ENCODE data around the gene FRMD8. TPM values are rescaled to one million over a fixed set of nuclear protein-coding genes. Genes with fewer than 3 reads are reported as not detected.
"Not testable (repeated sequence)": the region's sequence is repeated elsewhere in the genome, so short reads cannot be mapped to it uniquely, and the experiment has no call there.

Gene FRMD8
- total RNA-seq, 1 donor from 2014 or later = 37.1 TPM

DNA sequence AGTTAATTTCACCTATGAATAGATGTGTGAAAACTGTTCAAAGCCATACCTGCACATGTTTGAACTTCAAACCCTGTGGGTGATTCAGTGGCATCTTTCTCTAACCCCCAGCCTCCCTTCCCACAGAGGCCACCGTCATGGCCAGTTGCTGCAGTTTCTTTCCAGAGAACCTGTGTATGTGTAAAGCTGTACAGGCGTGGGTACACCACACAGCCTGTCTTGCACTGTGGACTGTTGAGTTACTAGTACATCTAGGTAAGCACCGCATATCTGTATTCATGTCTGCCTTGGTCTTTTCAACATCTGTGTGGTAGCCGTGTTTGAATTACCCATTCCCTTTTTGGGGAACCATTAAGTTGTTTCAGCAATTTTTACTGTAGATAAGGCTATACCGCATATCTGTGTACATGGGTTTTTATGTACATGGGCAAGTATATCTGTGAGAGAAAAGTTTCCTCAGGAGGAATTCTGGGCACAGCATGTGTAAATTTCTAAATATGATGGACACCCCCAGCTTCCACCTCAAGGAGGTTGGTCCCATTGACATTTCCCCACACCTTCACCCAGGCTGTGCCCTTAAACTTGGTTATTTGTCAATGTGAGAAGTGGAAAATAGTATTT, 50.1 kb downstream of the FRMD8 start:
- ATAC-seq = peak; percentile 10

DNA sequence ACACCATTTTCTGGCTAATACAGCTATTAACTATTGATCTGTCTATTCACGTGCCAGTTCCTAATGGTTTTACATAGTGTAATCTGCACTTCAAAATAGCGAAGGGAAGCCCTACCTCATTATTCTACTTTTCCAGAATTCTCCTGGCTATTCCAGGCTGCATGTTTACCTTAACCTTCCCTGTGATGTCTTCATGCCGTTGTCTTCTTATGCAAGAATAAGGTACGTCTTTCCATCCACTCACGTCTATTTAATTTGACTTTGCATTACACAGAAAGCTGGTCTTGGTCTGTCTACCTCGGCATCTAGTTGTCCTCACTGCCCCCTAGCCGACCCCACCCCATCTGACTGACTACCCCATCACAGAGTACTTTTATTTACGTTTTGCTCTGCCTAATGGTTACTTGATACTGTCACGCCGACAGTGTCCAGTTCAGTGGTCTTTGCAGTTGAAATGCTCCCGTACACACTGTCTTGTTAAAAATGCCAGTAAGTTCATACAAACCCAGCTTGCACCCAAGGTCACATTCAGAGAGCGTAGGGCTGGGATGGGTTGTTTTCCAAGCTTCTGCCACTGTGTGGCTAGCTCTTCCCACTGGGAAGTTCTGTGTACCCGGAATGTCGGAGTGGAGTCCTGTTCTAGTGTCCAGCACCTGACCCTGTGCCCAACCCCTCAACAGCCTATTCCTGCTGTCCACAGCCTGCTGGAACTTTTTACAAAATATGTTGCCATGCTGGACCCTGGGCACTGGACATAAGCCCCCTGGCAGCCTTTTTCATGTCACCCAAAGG, 51.2 kb downstream of the FRMD8 start:
- ATAC-seq = no peak

DNA sequence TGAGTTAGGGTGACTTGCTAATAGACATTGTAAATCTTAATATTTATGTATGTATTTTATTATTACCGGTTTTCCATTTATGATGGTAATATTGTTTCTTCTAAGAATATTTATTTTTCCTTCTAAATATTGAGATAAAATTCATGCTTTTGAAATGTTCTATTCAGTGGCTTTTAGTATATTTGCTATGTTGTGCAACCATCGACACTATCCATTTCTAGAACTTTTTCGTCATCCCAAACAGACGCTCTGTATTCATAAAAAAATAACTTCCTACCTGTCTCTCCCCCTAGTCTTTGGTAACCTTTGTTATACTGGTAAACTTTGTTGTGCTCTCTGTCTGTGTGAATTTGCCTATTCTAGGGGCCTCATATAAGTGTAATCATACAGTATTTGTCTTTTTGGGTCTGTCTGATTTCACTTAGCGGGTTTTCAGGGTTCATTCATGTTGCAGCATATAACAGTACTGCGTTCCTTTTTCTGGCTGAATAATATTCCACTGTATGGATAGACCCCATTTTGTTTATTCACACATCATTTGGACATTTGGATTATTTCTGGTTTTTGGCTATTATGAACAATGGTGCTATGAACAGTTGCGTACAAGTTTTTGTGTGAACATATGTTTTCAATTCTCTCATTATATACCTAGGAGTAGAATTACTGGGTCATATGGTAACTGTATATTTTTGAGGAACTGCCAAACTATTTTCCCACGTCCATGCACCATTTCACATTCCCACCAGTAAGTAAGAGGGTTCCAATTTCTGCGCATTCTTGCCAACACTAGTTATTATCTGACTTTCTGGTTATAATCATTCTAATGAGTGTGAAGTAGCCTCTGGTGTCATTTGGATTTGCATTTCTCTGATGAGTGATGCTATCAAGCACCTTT, 52.1 kb downstream of the FRMD8 start:
- ATAC-seq = no peak

DNA sequence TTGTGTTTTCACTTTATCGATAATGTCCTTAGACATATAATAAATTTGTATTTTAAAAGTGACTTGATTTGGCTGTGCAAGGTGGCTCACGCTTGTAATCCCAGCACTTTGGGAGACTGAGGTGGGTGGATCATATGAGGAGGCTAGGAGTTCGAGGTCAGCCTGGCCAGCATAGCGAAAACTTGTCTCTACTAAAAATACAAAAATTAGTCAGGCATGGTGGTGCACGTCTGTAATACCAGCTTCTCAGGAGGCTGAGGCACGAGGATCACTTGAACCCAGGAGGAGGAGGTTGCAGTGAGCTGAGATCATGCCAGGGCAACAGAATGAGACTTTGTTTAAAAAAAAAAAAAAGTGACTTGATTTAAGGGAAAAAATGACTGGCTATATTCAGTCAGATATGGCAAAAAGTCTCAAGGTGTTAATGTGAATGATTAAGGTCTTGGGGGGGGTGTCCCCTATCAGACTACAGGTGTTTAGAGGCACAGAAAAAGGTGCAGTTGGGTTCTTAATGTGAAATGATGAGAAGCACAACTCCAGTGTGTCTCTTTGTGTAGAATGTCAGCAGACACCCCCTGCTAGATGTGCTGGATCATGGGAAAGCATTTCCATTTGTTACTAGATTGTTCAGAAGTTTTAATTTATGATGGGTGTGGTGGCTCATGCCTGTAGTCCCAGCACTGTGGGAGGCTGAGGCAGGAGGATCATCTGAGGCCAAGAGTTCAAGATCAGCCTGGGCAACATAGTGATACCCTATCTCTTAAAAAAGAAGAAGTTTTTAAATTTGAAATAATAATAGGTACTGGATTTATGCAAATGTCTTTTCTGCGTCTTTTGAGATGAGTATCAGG, 53.1 kb downstream of the FRMD8 start:
- no peak for ATAC-seq

DNA sequence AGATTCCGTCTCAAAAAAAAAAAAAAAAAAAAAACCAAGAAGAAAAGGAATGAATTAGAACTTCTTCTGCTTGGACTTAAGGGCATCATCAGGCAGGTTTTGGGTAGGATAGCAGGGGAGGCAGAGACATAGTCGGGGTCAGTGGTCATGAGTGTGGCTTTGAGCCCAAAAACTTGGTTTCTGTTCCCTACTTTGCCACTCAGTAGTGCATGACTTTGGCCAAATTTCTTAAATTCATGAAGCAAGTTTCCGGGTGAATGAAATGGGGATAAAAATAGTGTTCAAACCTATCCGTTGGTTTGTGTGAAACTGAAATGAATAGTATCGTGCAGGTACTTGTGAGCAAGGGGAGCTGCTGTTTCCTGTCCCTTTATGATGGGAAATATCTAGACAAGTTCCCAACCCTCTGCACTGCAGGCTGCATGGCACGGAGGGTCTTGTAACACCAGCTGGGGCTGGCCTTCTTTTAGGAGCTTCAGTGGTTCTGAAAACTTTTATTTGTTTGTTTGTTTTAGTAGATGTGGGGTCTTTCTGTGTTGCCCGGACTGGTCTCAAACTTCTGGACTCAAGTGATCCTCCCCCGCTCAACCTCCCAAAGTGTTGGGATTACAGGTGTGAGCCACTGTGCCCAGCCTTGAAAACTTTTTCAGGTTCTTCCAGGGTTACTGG, 54.5 kb downstream of the FRMD8 start:
- ATAC-seq = no peak

DNA sequence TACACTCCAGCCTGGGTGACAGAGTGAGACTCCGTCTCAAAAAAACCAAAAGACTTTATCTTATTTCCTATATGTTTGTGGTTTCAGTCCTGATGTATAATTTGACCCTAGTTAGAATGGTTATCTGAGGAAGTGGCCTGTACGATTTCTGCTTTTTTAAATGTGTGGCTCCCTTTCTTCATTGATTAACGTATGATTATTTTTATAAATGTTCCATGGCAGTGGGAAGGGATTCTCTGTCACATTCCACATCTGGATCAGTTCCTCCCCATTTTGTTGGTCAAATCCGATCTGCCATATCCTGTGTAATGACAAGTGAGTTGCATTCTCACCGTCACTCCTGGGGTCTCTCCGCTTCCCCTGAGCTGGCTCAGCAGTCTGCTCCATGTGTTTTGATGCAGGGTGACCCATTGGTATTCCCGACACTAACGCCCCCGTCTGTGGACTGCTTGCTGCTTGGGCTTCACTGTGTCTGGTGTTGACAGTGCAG, 56.5 kb downstream of the FRMD8 start:
- no peak for ATAC-seq

DNA sequence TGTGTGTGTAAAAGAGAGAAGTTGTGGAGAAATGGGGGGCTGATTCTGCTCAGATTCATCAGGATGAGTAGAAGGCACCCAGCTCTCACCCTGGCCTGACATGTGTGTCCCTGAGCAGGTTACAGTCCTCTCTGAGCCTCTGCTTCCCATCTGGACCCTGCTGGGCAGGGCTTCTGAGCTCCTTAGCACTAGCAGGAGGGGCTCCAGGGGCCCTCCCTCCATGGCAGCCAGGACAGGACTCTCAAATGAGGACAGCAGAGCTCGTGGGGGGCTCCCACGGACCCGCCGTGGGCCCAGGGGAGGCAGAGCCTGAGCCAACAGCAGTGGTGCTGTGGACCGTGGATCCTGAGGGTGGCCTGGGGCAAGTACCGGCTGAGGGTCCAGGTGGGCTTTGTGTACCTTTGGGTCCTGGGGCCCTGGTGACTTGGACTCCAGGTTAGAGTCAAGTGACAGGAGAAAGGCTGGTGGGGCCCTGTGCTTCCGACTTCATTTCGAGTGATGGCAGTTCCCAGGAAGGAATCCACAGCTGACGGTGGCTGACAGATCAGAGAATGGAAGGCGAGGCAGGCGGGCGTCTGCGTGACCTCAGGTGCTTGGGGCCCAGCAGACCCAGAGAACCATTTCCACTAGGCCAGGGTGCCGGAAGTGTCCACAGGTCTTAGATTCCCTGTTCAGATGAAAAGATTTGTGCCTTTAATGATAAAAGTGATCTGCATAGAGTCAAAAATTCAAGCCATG, 58.0 kb downstream of the FRMD8 start:
- ATAC-seq = no peak

DNA sequence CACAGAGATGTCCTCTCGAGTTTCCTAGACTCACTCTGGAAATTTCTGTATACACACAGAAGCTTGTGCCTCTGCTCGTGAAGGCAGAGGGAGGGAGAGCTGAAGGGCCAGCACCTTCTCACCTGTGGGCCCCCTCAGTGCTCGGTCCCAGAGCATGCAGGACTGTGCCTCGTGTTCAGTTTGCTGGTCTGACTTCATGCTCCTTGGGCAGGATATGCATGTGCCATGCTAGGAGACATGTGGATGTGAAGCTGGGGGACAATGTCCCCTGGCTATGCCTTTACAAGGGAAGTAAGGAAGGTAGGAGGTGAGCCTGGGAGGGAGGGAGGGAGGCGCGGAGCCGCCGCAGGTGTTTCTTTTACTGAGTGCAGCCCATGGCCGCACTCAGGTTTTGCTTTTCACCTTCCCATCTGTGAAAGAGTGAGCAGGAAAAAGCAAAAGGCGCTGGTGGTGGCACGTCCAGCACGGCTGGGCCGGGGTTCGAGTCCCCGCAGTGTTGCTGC, 58.7 kb downstream of the FRMD8 start:
- peak; percentile 0 for ATAC-seq

DNA sequence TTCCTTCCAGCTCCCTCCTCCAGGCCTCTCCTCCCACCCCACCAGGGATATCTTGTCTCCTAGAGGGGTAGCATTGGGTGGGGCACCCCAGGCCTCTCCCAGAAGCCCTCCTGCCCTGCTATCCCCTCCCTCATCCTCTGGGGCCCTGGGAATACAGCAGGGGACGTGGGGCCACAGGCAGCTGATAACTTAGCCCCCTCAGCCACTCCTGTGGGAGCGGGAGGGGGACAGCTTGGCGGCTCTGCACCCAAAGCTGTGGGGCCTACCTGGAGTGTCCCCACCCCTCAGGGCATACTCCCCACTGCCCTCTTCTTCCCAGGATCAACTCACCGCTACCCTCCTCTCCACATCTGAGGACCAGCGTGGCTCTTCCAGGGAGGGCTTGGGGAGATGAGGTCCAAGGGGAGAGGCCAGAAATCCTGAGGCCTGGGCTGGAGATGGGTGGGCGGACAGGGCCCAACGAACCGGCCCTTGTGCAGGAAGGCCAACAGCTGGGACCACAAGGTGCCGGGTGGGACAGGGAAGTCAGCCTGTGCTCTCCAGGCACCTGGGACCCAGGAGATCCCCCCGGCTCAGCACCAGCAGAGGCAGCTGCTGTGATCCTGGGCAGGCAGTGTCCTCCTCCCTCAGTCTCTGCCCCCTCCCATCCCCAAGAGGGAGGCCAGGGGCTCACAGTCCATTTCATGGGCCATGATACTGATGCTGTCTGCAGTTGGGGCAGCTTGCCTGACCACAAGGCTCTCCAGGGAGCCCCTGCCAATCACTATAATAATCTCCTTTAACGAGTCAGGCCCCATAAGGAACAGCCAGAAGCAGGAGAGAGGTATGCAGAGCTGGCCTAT, 59.4 kb downstream of the FRMD8 start:
- ATAC-seq = peak; percentile 1

DNA sequence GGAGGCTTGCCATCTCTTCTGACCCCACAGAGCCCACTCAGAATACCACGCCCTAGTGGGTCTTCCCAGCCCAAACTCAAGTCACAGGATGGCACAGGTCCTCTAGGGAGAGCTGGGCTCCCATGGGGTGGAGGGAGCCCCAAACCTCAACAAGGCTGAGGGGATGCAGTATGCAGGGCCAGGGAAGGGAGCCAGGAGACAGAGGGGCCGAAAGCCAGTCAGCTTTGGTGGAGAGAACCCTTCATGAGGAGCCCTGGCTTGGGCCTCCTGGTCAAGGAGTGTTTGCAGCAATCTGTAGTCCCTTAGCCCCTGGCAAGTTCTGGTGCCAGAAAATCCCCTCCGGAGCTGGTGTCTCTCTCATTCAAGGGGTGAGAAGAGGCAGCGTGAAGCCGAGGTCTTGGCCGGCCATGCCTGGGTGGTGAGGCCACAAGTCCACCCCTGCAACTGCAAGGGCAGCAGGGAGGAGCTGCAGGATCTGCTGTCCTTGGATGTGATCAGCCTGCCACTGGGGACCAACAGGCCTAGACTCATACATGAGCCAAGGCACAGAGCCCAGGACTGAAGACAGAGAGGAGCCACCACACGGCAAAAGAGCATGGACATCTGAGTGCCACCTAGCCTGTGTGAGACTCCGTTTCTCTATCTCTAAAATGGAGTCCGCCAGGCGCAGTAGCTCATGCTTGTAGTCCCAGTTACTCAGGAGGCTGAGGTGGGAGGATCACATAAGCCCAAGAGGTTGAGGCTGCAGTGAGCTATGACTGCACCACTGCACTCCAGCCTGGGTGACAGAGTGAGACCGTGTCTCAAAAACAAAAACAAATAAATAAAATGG, 60.2 kb downstream of the FRMD8 start:
- peak; percentile 1 for ATAC-seq

DNA sequence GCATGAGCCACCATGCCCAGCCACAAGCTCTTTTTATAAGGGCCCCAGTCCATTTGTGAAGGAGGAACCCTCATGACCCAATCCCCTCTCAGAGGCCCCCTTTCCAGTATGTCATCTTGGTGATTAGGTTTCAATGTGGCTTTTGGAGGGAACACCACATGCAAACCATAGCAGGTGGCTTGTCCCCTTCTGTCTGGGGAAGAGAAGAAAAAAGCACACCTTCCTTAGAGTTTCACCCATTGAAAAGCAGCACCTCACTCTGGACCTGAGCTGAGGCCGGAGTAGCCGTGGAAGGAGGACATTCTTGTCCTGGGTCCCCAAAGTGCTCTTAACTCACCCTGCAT, 61.6 kb downstream of the FRMD8 start:
- ATAC-seq = no peak

DNA sequence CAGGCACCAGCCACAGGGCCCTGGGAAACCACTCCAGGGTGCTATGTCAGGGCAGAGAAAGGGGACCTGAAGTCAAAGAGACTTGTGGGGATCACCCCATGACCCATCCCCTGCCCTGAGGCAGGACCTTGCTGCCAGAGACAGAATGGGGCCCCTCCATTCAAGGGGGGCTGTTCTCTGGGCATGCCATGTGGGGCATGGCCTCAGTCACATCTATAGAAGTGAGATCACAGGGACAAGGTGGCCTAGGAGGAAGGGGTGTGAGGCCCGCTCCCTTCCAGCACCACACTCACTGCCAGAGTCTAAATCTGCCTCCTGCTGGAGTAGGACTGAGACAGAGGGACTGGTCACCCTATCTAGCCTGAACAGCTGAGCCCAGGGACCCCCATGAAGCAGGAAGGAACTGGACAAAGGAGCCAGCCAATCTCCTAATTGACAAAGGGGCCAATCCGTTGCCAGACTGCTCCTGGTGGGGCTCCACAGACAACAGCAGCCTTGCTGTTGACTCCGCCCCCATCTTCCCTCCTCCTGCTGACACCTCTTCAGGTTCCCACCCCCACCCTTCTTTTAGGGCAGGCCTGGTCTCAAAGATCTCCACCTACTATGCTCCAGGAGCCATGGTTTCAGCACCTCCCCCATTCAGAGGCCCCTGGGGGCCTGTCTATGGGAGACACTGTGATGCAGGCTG, 62.1 kb downstream of the FRMD8 start:
- ATAC-seq = peak; percentile 23

DNA sequence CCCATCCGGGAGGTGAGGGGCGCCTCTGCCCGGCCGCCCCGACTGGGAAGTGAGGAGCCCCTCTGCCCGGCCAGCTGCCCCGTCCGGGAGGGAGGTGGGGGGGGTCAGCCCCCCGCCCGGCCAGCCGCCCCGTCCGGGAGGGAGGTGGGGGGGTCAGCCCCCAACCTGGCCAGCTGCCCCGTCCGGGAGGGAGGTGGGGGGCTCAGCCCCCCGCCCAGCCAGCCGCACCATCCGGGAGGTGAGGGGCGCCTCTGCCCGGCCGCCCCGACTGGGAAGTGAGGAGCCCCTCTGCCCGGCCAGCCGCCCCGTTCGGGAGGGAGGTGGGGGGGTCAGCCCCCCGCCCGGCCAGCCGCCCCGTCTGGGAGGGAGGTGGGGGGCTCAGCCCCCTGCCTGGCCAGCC, 64.9 kb downstream of the FRMD8 start:
- ATAC-seq = not testable (repeated sequence)

DNA sequence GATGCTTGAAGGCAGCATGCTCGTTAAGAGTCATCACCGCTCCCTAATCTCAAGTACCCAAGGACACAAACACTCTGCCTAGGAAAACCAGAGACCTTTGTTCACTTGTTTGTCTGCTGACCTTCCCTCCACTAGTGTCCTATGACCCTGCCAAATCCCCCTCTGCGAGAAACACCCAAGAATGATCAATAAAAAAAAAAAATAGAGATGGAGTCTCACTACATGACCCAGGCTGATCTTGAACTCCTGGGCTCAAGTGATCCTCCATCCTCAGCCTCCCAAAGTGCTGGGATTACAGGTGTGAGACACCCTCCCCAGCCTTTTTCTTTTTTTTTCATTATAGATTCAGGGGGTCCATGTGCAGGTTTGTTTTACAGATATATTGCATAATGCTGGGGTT, 65.8 kb downstream of the FRMD8 start:
- not testable (repeated sequence) for ATAC-seq

DNA sequence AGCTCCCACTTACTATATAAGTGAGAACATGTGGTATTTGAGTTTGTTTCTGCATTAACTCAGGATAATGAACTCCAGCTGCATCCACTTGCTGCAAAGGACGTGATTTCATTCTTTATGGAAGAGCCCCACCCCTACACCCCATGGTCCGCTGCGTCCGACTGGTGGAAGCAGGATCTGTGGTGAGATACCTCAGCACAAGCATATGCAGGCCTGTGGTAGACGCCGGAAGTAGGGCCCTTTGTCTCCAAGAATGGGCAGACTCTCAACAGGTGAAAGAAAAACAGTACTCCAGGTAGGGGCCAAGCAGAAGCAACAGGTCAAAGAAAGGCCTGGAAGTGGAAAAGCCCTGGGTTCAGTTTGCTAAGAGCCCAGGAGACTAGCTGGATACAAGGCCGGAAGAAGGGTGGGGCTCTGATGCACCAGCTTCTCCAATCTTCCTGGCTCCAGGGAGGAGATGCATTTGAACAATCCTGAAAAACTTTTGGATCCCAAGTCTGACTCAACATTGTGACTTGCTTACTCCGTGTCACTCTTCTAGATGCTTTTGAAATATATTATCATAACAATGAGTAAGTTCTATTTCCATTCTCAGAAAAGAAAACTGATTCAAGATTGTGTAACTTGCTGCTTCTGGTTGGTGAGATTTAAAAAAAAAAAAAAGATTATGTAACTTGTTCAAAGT, 66.5 kb downstream of the FRMD8 start:
- ATAC-seq = peak; percentile 48

DNA sequence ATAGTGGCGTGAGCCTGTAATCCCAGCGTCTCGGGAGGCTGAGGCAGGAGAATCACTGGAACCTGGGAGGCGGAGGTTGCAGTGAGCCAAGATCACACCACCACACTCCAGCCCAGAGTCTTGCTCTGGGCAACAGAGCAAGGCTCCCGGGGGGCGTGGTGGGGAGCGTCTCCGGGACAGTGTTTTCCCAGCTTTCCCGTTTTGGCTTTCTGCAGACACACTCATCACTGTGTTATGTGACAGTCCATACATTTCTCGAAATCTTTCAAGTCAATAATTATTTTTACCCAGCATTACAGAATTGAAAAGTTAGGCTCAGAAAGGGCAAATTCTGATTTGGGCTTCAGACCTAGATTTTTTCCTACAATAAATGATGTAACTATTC, 67.9 kb downstream of the FRMD8 start:
- peak; percentile 1 for ATAC-seq

DNA sequence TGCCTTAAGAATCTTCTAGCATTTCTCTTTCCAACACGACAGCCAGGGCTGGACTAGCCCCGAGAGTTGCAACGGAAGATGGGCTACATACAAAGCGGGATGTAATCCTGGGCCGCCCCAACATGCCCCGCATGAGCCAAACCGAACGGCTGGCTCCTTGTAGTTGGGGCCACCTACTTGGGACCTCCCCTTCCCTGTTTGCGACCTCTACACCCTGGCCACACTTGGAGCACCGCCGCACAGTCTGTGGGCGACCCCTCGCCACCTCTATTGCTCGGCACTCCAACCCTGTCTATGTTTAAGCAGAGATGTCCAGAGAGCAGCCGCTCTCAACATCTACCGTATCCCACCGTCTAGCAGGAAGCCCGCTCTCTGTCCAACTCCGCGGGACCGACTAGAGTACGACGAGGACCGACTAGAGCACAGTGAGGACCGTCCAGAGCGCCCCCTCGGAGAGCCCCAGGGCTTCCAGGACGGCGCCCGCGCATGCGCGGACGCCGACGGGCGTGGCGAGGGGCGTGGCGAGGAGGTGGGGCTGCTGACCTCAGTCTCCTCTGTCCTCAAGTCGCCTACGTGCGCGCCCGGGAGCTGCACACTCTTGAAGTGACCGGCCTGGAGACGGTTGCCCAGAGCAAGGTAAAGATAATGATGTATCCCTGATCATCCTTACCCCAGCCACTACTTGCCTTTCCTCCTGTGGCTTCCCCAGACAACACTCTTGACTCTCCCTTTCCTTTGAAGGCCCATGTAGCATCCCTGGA, 68.4 kb downstream of the FRMD8 start:
- peak; percentile 59 for ATAC-seq
